ENCODE results near the gene LNX2. TPM values are rescaled to one million over a fixed set of nuclear protein-coding genes. Genes with fewer than 3 reads are reported as not detected.

Gene LNX2
- polyA plus RNA-seq, 1 donor (not counting 4 experiments of a cell fraction or from before 2014, with no cell fraction given): 17.0 TPM

DNA sequence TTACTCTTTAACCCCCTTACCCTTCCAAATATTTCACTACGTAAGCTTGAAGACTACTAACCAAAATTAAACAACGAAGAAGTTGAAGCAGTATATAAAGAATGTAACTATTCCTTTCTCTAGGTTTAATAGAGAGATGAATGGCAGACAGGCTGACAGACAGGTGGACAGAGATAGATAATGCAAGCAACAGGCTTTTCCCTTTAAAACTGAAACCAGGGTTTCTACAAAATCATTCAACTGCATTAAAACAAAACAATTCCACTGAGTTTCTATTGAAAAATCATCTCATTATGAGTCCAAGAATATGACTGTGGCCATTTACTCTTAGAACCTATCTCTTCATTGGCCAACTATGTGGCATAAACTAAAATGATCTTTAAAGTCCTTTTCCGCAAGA, 15.2 kb downstream of the LNX2 start:
- dilution Hi-C loops (cut with MboI; ENCODE audit: extremely low pct_ligation_motif_present, low sequenced_read_pairs): no loop called here
- H3K79me2 ChIP-seq (ENCODE audit: control insufficient read depth, insufficient read depth, low read length): peaks cover 89% of the 10 kb centered on the region
- peaks cover 6% of the 10 kb centered on the region for H4K20me1 ChIP-seq (ENCODE audit: control insufficient read depth, extremely low read depth, insufficient read depth, low read length)
- no peak for FAIRE-seq
- H3K4me2 ChIP-seq (ENCODE audit: control insufficient read depth, extremely low read depth, insufficient read depth, low read depth, low read length): no peak overlapping the region
- DNase-seq (ENCODE audit: low read depth, low spot score): no peak
- TF ChIP-seq EZH2 (IDR thresholded peaks at IDR 0.05; ENCODE audit: low read length): no peak
- TF ChIP-seq, protein P1, sequence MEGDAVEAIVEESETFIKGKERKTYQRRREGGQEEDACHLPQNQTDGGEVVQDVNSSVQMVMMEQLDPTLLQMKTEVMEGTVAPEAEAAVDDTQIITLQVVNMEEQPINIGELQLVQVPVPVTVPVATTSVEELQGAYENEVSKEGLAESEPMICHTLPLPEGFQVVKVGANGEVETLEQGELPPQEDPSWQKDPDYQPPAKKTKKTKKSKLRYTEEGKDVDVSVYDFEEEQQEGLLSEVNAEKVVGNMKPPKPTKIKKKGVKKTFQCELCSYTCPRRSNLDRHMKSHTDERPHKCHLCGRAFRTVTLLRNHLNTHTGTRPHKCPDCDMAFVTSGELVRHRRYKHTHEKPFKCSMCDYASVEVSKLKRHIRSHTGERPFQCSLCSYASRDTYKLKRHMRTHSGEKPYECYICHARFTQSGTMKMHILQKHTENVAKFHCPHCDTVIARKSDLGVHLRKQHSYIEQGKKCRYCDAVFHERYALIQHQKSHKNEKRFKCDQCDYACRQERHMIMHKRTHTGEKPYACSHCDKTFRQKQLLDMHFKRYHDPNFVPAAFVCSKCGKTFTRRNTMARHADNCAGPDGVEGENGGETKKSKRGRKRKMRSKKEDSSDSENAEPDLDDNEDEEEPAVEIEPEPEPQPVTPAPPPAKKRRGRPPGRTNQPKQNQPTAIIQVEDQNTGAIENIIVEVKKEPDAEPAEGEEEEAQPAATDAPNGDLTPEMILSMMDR (optimal IDR thresholded peaks at IDR 0.05 in 1 of 3, IDR thresholded peaks at IDR 0.05 in 1 of 3, conservative IDR thresholded peaks at IDR 0.05 in 1 of 3; ENCODE audit: extremely low read depth in 1 of 3, insufficient read depth in 2 of 3, low read length in 3 of 3): no peak
- H3K4me1 ChIP-seq (ENCODE audit: control insufficient read depth, extremely low read depth, insufficient read depth, low read length): peaks cover 21% of the 10 kb centered on the region
- no peaks in the 10 kb centered on the region for H3K9me1 ChIP-seq (ENCODE audit: control insufficient read depth, extremely low read depth, insufficient read depth, low read length)
- H3K9me3 ChIP-seq (ENCODE audit: control insufficient read depth, low read depth, low read length): no peaks in the 10 kb centered on the region
- H2AFZ ChIP-seq (ENCODE audit: control insufficient read depth, low read length): no peak overlapping the region
- H3K9ac ChIP-seq (ENCODE audit: control insufficient read depth, extremely low read depth, insufficient read depth, low read length): no peak overlapping the region
- H3K27me3 ChIP-seq (ENCODE audit: control insufficient read depth, extremely low read depth, insufficient read depth, low read length): no peaks in the 10 kb centered on the region
- H3K4me3 ChIP-seq (ENCODE audit: control insufficient read depth in 2 of 3, extremely low read depth in 1 of 3, insufficient read depth in 2 of 3, low read depth in 1 of 3, low read length in 3 of 3): no peak overlapping the region
- H3K36me3 ChIP-seq (ENCODE audit: control insufficient read depth in 2 of 2, extremely low read depth in 1 of 2, insufficient read depth in 2 of 2, low read length in 2 of 2): no peaks in the 10 kb centered on the region
- H3K27ac ChIP-seq (ENCODE audit: control insufficient read depth, insufficient read depth, low read length): no peak overlapping the region

DNA sequence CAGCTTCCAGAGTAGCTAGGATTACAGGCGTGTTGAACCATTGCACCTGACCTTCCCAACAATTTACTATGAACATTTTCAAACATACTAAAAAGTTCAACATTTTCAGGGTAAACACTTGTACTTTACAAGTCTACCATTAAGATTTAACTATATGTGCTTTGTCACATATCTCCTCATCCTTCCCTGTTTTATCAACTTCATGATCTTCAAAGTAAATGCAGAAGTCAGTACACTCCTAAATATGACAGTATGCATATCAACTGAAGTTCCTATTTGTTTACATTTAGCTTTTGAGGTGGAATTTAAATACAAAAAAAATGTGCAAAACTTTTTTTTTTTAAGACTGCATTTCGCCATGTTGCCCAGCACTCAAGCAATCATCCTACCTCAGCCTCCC, 18.5 kb downstream of the LNX2 start:
- Histone ChIP-seq H3K9me3 (ENCODE audit: control insufficient read depth, low read depth, low read length) (no peaks in the 10 kb centered on the region), H2AFZ (ENCODE audit: control insufficient read depth, low read length) (no peak overlapping the region), H3K9ac (ENCODE audit: control insufficient read depth, extremely low read depth, insufficient read depth, low read length) (no peak overlapping the region), H3K79me2 (ENCODE audit: control insufficient read depth, insufficient read depth, low read length) (peaks cover 91% of the 10 kb centered on the region), H3K27ac (ENCODE audit: control insufficient read depth, insufficient read depth, low read length) (no peak overlapping the region), H3K9me1 (ENCODE audit: control insufficient read depth, extremely low read depth, insufficient read depth, low read length) (no peaks in the 10 kb centered on the region), H3K27me3 (ENCODE audit: control insufficient read depth, extremely low read depth, insufficient read depth, low read length) (no peaks in the 10 kb centered on the region), H4K20me1 (ENCODE audit: control insufficient read depth, extremely low read depth, insufficient read depth, low read length) (peaks cover 2% of the 10 kb centered on the region), H3K4me1 (ENCODE audit: control insufficient read depth, extremely low read depth, insufficient read depth, low read length) (peaks cover 18% of the 10 kb centered on the region), H3K4me2 (ENCODE audit: control insufficient read depth, extremely low read depth, insufficient read depth, low read depth, low read length) (no peak overlapping the region), H3K36me3 (ENCODE audit: control insufficient read depth in 2 of 2, extremely low read depth in 1 of 2, insufficient read depth in 2 of 2, low read length in 2 of 2) (no peaks in the 10 kb centered on the region), H3K4me3 (ENCODE audit: control insufficient read depth in 2 of 3, extremely low read depth in 1 of 3, insufficient read depth in 2 of 3, low read depth in 1 of 3, low read length in 3 of 3) (no peak overlapping the region)
- TF ChIP-seq EZH2 (IDR thresholded peaks at IDR 0.05; ENCODE audit: low read length): no peak
- TF ChIP-seq, protein P1 (optimal IDR thresholded peaks at IDR 0.05 in 1 of 3, IDR thresholded peaks at IDR 0.05 in 1 of 3, conservative IDR thresholded peaks at IDR 0.05 in 1 of 3; ENCODE audit: extremely low read depth in 1 of 3, insufficient read depth in 2 of 3, low read length in 3 of 3): no peak
- DNase-seq (ENCODE audit: low read depth, low spot score) (no peak), FAIRE-seq (no peak)
- dilution Hi-C loops (cut with MboI; ENCODE audit: extremely low pct_ligation_motif_present, low sequenced_read_pairs): no loop called here
